ACHN (cell line): ENCODE results near the gene EME1.

Experiments
- DNase-seq: peaks from one replicate; pipeline ENCODE4 v3.0.0-alpha.2; 2015
- in situ Hi-C: cut with HindIII; loops from 2 replicates; pipeline ENCODE4 v1.10.0; 2017; ENCODE audit warnings: low sequenced_read_pairs, low pct_ligation_motif_present, low pct_unique_long_range_greater_than_20kb

EME1 gene

GRCh38 chr17:50346313-50347116, 26.5 kb upstream of the EME1 start:
- in situ Hi-C loops: no loop called here
- DNase-seq: peak; percentile 44

GRCh38 chr17:50347117-50347893, 25.7 kb upstream of the EME1 start:
- in situ Hi-C loops: no loop called here
- DNase-seq: no peak

DNA sequence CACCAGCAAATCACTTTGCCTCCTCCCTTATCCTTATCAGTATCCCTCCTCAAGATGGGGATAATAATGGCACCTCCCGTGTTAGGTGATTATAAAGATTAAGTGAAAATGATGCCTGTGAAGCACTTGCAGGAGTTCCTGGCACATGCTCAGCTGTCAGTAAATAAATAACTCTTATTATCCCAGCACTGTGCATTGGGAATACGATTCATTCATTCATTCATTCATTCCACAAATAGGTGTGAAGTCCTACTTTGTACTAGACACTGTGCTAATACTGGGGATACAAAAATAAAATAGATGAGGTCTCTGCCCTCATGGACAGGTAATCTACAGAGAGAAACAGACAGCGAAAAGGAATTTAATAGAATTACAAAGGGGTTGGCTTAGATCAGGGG, 25.1 kb upstream of the EME1 start:
- in situ Hi-C loops: no loop called here

GRCh38 chr17:50348522-50349242, 24.3 kb upstream of the EME1 start:
- peak; percentile 60 for DNase-seq

More for the DNA sequence above, 25.1 kb upstream of the EME1 start:
- no peak for DNase-seq

GRCh38 chr17:50349243-50349600, 23.8 kb upstream of the EME1 start:
- in situ Hi-C loops: no loop called here
- DNase-seq: no peak

More at GRCh38 chr17:50348522-50349242, 24.3 kb upstream of the EME1 start:
- in situ Hi-C loops: no loop called here

GRCh38 chr17:50350733-50351132, 22.3 kb upstream of the EME1 start:
- in situ Hi-C loops: no loop called here
- DNase-seq: no peak

DNA sequence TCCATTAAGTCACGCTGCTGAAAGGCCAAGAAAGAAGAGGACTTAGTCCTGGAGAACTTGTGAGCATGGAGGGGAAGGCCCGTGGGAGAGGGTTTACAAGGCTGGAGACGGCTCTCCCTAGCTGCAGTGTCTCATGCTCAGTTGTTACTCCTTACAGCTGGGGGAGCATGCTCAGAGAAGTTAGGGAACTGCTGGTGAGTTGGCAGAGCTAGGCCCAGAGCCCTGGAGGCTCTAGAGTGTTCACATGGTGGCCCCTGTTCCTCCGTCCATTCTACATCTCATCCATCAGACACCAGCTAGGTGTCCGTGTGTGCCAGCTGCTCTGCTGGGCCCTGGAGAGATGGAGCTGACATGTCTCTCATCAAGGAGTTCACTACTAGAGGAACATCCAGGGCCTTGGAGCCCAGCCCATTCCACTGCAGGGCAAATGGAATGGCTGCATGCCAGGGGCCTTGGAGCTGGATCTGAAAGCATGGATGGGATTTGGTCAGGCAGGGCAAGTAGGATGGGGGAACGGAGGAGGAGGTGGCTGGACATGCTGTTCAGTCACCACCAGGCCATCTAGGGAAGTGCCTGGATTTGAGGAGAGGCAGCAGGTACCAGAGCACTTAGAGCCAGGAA, 20.8 kb upstream of the EME1 start:
- no peak for DNase-seq
- in situ Hi-C loops: no loop called here

DNA sequence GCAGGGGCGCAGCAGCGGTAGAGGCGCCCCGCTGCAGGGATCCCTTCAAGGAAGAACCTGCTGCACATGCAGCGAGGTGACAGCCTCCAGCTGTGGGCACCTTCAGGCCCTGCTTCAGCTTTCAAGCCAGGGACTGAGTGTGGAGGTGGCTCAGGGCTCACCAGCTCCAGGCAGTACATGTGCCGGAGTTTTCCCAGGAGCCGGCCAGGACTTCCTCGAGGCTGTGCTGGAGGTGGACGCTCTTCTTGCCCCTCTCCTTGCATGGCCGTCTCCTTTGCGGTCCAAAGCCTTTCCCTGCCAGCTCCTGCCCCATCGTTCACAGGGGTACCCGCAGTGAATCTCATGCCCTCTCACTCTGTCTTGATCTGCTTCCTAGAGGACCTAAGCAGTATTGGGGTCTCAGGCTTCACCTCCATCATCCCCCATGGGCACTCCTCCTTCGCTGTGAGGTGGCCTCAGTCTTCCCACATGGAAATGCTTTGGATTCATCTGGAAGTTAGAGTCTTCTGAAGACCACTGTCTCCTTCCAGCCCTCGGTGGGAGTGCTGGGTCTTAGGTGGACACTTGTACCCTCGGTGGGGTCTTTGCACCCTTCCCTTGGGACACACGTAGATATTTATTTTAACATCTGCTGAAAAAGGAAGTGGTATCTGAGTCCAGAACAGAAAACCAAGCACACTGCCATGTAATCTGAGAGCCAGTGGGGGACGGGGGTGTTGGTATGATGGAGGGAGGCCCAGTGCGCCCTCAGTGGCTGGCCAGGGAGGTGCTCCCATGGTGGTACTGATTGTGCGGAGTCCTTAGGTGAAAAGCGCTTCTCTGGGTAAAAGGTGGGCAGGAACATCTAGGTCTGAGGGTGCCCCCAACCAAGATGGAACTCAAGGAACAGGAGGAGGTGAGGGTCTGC, 20.1 kb upstream of the EME1 start:
- DNase-seq: no peak
- in situ Hi-C loops: no loop called here

GRCh38 chr17:50353600-50354195, 19.3 kb upstream of the EME1 start:
- in situ Hi-C loops: no loop called here
- DNase-seq: no peak

DNA sequence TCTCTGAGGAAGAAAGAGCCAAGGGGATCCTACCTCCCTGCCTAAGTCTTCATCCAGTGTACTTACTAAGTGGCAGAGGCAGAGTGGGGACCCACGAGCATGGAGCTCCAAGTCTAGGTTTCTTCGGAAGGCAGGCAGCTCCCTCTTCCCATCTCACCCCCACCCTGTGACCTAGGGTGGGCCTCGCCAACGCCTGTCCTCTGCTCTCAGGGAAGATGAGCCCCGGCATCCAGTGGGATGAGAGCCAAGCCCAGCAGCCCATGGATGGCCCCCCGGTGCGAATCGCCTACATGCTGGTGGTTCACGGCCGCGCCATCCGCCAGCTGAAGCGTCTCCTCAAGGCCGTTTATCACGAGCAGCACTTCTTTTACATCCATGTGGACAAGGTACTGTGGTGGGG, 18.8 kb upstream of the EME1 start:
- no peak for DNase-seq
- in situ Hi-C loops: no loop called here

DNA sequence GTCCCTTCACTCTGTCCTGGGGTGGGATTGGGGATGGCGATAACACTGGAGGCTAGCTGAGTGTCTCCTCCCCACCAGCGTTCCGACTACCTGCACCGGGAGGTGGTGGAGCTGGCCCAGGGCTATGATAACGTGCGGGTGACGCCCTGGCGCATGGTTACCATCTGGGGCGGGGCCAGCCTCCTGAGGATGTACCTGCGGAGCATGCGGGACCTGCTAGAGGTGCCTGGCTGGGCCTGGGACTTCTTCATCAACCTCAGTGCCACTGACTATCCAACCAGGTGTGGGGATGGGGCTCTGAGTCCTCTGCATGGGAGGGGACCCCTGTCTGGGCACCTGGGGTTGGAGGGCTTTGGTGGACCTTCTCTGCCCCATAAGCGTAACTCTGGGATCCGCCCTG, 18.3 kb upstream of the EME1 start:
- DNase-seq: no peak
- in situ Hi-C loops: no loop called here

- no peak for DNase-seq
- in situ Hi-C loops: no loop called here
These were observed 17.7 kb upstream of the EME1 start for GRCh38 chr17:50355336-50355700.

DNA sequence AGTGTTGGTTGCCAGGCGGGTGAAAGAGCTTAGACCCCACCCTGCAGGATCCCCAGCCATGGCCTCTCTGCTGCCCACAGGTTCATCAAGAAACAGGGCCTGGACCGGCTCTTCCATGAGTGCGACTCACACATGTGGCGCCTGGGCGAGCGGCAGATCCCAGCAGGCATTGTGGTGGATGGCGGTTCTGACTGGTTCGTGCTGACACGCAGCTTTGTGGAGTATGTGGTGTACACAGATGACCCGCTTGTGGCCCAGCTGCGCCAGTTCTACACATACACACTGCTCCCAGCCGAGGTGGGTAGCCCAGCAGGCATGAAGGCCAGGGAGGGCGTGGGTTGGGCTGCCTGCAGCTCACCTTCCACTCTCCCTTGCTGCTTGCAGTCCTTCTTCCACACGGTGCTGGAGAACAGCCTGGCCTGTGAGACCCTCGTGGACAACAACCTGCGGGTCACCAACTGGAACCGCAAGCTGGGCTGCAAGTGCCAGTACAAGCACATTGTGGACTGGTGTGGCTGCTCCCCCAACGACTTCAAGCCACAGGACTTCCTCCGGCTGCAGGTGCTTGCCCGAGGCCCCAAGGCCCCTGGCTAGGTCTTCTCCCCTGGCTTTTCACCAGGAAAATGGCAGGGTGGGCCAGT, 17.2 kb upstream of the EME1 start:
- DNase-seq: no peak
- in situ Hi-C loops: no loop called here

DNA sequence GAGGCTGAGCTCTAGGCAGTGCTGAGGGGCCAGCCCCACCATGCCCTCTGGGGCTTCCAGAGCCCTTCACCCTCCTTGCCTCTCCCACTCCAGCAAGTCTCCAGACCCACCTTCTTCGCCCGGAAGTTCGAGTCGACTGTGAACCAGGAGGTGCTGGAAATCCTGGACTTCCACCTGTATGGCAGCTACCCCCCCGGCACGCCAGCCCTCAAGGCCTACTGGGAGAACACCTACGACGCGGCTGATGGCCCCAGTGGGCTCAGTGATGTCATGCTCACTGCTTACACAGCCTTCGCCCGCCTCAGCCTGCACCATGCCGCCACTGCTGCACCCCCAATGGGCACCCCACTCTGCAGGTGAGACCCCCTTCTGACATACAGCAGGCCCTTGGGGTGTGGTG, 16.6 kb upstream of the EME1 start:
- in situ Hi-C loops: no loop called here
- no peak for DNase-seq

DNA sequence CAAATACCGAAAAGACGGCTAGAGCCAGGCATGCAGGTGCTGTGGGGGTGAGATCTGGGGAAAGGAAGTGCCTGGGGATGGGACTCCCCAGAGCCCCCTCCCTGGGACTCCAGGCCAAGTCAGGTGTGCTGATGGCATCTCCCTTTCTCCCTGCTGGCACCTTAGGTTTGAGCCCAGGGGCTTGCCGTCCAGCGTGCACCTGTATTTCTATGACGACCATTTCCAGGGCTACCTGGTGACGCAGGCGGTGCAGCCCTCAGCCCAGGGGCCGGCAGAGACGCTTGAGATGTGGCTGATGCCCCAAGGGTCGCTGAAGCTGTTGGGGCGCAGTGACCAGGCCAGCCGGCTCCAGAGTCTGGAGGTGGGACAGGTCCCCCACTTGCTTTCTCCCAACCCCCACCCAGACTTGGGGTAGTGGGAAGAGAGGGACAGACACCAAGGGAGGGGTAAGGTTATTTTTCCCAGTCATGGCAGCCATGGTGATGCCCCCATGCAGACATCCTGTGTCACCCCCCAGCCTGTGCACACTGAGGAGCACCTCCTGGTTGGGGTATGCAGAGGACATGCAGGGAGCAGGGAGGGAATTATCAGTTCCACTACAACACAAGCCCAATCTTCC, 16.0 kb upstream of the EME1 start:
- in situ Hi-C loops: no loop called here

DNA sequence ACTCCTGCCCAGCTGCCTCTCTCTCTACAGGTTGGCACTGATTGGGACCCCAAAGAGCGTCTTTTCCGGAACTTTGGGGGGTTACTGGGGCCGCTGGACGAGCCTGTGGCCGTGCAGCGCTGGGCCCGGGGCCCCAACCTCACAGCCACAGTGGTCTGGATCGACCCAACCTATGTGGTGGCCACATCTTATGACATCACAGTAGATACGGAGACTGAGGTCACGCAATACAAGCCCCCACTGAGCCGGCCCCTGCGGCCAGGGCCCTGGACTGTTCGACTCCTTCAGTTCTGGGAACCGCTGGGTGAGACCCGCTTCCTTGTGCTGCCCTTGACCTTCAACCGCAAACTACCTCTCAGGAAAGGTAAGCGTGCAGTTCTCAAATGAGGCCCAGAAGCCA, 14.9 kb upstream of the EME1 start:
- in situ Hi-C loops: no loop called here
- no peak for DNase-seq

More for the DNA sequence above, 16.0 kb upstream of the EME1 start:
- DNase-seq: no peak
